Measurements from ENCODE around the gene C3orf49. TPM values are rescaled to one million over a fixed set of nuclear protein-coding genes. Genes with fewer than 3 reads are reported as not detected.

C3orf49 gene
- total RNA-seq, 4 donors from 2014 or later, result not detected

DNA sequence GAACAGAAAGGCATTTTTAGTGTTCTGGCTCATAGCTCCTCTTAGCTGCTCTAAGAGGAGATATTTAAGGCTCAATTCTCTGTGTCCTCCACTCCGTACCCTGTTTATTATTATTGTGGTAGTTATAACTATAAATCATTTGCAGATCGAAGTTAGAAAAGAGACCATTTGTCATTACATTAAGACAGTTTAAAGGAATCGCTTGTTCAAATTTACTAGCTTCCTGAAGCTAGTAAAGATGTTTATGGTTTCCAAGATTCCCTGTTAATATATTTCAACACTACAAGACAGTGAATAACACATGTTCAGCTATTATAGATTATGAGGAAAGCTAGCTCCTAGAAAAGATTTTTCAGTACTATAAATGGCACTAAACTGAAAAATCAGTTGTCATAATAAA is 57.2 kb downstream of the C3orf49 start:
- TF ChIP-seq EP300 (IDR thresholded peaks at IDR 0.05) (no peak), POLR2A (IDR thresholded peaks at IDR 0.05) (no peak)
- TF ChIP-seq, protein P1, sequence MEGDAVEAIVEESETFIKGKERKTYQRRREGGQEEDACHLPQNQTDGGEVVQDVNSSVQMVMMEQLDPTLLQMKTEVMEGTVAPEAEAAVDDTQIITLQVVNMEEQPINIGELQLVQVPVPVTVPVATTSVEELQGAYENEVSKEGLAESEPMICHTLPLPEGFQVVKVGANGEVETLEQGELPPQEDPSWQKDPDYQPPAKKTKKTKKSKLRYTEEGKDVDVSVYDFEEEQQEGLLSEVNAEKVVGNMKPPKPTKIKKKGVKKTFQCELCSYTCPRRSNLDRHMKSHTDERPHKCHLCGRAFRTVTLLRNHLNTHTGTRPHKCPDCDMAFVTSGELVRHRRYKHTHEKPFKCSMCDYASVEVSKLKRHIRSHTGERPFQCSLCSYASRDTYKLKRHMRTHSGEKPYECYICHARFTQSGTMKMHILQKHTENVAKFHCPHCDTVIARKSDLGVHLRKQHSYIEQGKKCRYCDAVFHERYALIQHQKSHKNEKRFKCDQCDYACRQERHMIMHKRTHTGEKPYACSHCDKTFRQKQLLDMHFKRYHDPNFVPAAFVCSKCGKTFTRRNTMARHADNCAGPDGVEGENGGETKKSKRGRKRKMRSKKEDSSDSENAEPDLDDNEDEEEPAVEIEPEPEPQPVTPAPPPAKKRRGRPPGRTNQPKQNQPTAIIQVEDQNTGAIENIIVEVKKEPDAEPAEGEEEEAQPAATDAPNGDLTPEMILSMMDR (IDR thresholded peaks at IDR 0.05), result no peak
- Histone ChIP-seq H3K36me3 (no peaks in the 10 kb centered on the region), H3K9me3 (no peaks in the 10 kb centered on the region), H3K4me1 (peaks cover 0 to 29% (median 4%) of the 10 kb centered on the region in 4 donors), H3K27ac (no peak overlapping the region), H3K4me3 (no peak overlapping the region), H3K27me3 (no peaks in the 10 kb centered on the region)
- 40 to 41% methylated on average over 3 of the region's 3 CpGs for WGBS, 2 donors
- DNase-seq (ENCODE audit: low spot score in 2 of 2), result no peak

DNA sequence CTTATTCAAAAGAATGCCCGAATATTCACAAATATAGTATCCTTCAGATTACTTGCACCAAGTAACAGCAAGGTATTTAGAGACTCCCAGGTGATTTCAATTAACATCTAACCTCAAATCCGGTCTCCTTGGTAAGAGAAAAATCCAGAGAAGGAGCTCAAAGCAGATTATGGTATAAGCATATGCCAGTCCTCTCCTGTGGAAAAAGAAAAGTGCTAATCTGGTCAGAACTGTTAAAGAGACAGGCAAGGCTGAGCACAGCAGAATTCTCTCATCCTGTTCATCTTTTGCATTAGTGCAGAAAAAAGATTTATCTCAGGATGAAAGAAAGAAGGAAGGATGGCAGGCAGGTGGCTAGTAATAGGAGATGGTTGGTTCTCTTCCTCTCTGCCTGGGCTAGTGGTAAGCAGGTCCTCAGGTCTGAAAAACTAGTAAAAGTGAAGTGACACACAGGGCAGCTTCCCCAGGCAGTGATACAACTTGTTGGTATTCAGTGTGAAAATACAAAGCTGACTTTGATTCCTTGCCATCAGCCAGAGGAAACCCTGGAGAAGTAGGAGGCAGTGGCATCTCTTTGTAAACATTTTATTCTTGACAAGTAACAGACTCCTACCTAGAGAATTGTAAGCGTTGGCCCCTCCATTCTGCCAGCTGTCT is 58.8 kb downstream of the C3orf49 start:
- Histone ChIP-seq H3K4me1 (peaks cover 0 to 29% (median 4%) of the 10 kb centered on the region in 4 donors), H3K9me3 (no peaks in the 10 kb centered on the region), H3K27me3 (no peaks in the 10 kb centered on the region), H3K4me3 (no peak overlapping the region), H3K36me3 (no peaks in the 10 kb centered on the region), H3K27ac (no peak overlapping the region)
- TF ChIP-seq, protein P1 (IDR thresholded peaks at IDR 0.05), result no peak
- TF ChIP-seq EP300 (IDR thresholded peaks at IDR 0.05), result no peak
- TF ChIP-seq POLR2A (IDR thresholded peaks at IDR 0.05), result no peak
- DNase-seq (ENCODE audit: low spot score in 2 of 2), result no peak
- WGBS, 2 donors, result 71 to 77% methylated on average over 3 of the region's 3 CpGs

DNA sequence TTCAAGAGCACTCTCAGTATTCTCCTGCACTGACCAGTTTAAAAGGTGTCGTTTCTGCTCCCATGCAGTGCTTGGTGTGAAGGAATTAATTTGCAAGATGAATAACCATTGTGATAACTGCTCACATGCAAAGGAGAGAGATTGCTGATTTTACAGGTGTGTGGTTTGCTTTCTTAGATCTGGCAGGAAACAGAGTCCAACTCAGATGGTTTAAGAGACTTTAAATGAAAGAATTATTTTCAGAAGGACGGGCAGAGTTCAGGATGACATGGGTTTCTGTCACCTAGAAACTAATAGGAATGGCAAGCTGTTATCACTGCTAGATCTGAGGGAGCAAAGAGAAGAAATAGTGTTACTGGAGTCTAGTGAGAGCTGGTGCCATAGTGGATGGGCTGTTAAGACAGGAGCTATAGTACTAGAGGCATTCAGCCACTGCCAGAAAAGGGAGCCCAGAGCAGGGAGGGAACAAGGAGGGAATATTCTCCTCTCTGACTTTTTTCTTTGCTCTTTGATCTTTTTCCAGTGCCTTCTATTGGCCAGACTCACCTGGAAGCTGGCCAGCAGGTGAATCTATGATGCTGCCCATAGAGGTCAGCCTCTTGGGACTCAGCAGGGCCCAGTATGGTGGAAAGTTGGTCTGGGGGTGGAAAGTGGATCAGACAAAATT is 59.4 kb downstream of the C3orf49 start:
- DNase-seq (ENCODE audit: low spot score in 2 of 2), result no peak
- Histone ChIP-seq H3K4me3 (no peak overlapping the region), H3K36me3 (no peaks in the 10 kb centered on the region), H3K9me3 (no peaks in the 10 kb centered on the region), H3K27ac (no peak overlapping the region), H3K27me3 (no peaks in the 10 kb centered on the region), H3K4me1 (peaks cover 0 to 30% (median 4%) of the 10 kb centered on the region in 4 donors)
- no peak for TF ChIP-seq EP300 (IDR thresholded peaks at IDR 0.05)
- TF ChIP-seq, protein P1 (IDR thresholded peaks at IDR 0.05), result no peak
- TF ChIP-seq POLR2A (IDR thresholded peaks at IDR 0.05), result no peak
- 77 to 78% methylated on average over 2 of the region's 2 CpGs for WGBS, 2 donors

DNA sequence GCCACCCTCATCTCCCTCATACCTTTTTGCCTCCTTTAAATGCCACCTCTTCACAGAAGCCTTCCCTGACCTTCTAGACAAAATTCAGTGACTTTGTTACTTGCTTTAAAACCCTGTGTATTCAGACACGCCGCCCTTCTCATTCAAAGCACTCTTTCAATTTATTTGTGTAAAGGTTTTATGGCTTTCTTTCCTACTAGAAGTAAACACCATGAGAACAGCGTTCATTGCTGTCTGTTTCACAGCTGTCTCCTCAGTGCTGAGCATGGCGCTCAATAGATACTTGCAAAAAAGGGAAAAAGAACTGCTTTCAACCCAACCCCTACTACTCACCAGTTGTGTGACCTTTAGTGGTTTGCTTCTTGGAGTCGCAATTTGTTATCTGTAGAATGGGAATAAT is 61.6 kb downstream of the C3orf49 start:
- Histone ChIP-seq H3K4me3 (no peak overlapping the region), H3K4me1 (peaks cover 0 to 38% (median 4%) of the 10 kb centered on the region in 4 donors), H3K27me3 (no peaks in the 10 kb centered on the region), H3K27ac (no peak overlapping the region), H3K9me3 (no peaks in the 10 kb centered on the region), H3K36me3 (no peaks in the 10 kb centered on the region)
- WGBS, 2 donors, result 80 to 91% methylated on average over 5 of the region's 5 CpGs
- TF ChIP-seq EP300 (IDR thresholded peaks at IDR 0.05) (no peak), POLR2A (IDR thresholded peaks at IDR 0.05) (no peak)
- TF ChIP-seq, protein P1 (IDR thresholded peaks at IDR 0.05), result no peak
- no peak for DNase-seq (ENCODE audit: low spot score in 2 of 2)

DNA sequence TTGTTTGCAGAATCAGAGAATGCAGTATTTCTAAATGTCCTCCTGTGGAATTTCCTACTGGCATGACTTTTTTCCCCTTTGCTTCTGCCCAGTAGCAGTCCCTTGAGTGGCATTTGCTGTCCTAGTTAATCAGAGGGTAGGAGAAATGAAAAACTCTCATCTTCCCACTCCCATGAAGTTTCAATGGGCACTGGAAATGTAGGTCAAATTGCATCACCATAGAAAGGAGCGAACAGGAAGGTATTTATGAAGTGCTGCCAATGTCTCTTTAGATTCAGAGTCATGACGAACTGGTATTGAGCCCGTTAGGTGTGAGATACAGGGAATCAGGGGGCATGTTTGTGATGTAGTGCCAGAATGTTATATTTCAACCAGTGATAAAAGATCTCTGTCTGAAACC is 67.8 kb downstream of the C3orf49 start:
- H3K4me3 ChIP-seq, result no peak overlapping the region
- whole genome bisulfite sequencing, 2 donors, result 45 to 58% methylated on average over 3 of the region's 3 CpGs
- no peak for DNase-seq (ENCODE audit: low spot score in 2 of 2)
- no peak overlapping the region for H3K27ac ChIP-seq
- H3K4me1 ChIP-seq, result peaks cover 0 to 22% (median 0%) of the 10 kb centered on the region in 4 donors
- H3K9me3 ChIP-seq, result no peaks in the 10 kb centered on the region
- TF ChIP-seq EP300 (IDR thresholded peaks at IDR 0.05) (no peak), POLR2A (IDR thresholded peaks at IDR 0.05) (no peak)
- TF ChIP-seq, protein P1 (IDR thresholded peaks at IDR 0.05), result no peak
- no peaks in the 10 kb centered on the region for H3K27me3 ChIP-seq
- peaks cover 0 to 6% (median 0%) of the 10 kb centered on the region in 3 donors for H3K36me3 ChIP-seq

All from tibial nerve (tissue), 4 donors.